ENCODE results near the gene KDM2A.

KDM2A gene

DNA sequence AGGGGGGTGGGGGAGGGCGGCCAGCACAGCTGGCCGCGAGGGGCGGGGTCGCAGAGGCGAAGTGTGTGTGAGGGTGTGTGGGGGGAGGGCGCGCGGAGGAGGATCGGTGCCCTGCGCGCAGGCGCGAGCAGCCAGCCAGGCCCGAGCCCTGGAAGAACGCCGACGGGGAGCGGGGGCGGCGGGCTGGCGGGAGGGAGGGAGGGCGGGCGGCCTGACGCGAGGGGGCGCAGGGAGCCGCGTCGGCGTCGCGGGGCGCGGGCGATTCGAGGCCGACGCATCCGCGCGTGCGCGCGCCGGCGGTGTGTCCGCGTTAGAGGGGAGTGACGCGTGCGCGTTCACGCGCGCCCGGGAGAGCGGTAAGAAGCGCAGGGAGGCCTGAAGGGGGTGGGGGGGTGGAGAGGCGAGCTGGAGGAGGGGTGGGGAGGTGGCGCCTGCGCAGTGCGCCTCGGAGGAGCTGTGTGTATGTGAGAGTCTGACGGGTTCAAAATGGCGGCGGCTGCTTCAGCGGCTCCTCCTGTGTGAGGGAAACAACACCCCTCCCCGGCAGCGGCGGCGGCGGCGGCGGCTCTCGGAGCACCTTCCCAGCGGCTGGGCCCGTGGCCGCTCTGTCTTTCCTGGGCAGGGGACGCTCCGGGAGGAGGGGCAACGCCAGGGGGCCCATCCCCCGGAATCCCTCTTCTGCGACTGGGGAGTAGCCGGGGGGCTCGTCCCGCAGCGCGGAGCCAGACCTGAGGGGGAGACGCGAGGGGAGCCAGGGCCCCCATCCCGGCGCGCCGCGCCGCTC is at the start of gene KDM2A:
KDM2A (plus strand) TSS at position 463 of the 784 bp plus-strand sequence. CDS start 2,054 bp downstream, outside the sequence.
- DNase-seq (ENCODE audit: low read depth in 2 of 2): peak; percentile 96 to 97

DNA sequence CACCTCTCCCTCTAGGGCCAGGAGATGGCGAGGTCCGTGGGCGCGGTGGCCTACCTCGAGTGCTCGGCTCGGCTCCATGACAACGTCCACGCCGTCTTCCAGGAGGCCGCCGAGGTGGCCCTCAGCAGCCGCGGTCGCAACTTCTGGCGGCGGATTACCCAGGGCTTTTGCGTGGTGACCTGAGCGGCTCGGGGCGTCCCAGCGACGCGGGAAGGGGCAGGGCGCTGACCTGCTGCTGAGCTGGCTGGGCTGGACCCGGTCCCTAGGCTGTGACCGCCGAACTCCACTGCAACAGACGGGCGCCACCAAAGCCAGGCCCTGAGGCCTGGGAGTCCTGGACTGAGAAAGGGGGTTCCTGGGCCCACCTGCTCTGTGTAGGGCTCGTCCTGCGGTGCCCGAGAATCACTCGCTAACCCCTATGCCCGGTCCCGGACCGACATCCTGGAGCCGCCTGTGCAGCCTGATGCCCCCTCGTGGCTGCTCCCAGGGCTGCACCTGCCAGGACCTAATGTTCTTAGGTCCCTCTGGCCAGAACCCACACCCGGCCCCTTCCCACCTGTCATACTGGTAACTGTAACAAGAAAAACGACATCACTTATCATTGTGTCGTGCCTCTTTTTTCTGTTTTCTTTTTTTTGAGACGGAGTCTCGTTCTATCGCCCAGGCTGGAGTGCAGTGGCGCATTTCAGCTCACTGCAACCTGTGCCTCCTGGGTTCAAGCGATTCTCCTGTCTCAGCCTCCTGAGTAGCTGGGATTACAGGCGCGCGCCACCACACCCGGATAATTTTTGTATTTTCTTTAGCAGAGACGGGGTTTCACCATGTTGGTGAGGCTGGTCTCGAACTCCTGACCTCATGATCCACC is 47.4 kb upstream of the KDM2A start:
- no peak for DNase-seq (ENCODE audit: low read depth in 2 of 2)

- no peak for DNase-seq (ENCODE audit: low read depth in 2 of 2)
These were observed 46.8 kb upstream of the KDM2A start for GRCh38 chr11:67072295-67072694.

- no peak for DNase-seq (ENCODE audit: low read depth in 2 of 2)
These were observed 45.2 kb upstream of the KDM2A start for GRCh38 chr11:67073908-67074307.

GRCh38 chr11:67076202-67076601 is 42.9 kb upstream of the KDM2A start:
- no peak for DNase-seq (ENCODE audit: low read depth in 2 of 2)

DNA sequence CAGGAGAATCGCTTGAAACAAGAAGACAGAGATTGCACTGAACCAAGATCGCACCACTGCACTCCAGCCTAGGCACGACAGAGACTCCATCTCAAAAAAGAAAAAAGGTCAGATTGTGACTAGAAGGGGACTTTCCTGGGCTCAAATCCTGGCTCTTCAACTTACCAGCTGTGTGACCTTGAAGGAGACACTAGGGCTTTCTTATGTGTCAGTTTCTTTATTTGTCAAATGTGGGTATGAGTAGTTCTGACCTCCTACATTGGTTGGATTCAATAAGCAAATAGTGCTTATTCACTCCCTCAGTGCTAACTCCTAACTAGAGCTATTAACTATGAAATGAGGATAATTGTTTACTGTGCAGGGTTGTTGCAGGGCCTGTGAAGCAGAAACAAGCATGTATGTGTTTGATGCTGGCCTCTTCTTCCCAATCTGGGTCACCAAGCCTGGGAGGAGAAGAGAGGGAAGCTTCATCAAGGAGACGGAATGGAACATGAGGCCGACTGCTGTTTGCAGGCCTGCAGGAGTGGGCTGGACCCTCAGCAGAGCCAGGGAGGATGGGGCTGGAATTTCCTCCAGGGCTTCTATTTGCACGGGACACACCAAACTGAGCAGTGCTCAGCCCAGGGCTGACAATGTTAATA is 39.9 kb upstream of the KDM2A start:
- DNase-seq (ENCODE audit: low read depth in 2 of 2): no peak

GRCh38 chr11:67082071-67082791 is 36.8 kb upstream of the KDM2A start:
- DNase-seq (ENCODE audit: low read depth in 2 of 2): no peak

GRCh38 chr11:67083786-67084366 is 35.2 kb upstream of the KDM2A start:
- DNase-seq (ENCODE audit: low read depth in 2 of 2): no peak

DNA sequence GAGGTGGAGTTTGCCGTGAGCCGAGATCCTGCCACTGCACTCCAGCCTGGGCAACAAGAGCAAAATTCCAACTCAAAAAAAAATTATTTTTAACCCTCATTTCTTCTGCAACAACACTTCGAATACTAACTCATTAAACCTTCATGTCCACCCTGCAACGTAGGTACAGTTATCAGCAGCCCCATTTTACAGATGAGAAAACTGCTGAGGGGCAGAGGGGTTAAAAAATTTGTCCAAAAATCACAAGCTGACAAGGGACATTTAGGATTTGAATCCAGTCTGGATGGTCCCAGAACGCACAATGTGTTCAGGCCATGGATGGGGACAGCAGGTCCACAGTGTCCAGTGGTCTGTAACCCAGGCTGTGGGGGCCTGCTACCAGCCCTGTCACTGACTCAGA is 33.4 kb upstream of the KDM2A start:
- DNase-seq (ENCODE audit: low read depth in 2 of 2): no peak

DNA sequence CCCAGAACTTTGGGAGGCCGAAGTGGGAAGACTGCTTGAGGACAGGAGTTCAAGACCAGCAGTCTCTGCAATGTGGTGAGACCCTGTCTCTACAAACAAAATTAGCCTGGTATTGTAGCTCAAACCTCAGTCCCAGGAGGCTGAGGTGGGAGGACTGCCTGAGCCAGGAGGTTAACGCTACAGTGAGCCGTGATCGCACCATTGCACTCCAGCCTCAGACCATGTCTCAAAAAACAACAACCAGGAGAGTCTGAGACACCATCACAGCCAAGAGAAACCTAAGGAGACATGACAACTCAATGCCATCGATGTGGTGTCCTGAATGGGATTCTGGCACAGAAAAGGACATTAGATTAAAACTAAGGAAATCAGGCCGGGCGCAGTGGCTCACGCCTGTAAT is 28.3 kb upstream of the KDM2A start:
- DNase-seq (ENCODE audit: low read depth in 2 of 2): no peak

DNA sequence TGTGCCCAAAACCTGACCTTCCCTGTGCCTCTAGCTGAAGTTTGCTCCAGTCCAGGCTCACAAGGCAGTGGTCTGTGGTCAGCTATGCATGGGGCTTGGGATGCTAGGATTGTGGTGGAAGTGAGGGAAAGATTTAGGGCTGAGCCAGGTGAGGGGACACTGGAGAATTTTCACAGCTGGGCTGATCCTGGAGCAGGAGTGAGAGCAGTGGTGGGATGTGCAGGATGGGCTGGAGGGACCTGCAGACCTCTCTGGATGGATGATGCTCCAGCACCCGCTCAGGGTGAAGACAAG is 23.9 kb upstream of the KDM2A start:
- DNase-seq (ENCODE audit: low read depth in 2 of 2): no peak

- DNase-seq (ENCODE audit: low read depth in 2 of 2): no peak
These were observed 20.1 kb upstream of the KDM2A start for GRCh38 chr11:67098799-67099429.

DNA sequence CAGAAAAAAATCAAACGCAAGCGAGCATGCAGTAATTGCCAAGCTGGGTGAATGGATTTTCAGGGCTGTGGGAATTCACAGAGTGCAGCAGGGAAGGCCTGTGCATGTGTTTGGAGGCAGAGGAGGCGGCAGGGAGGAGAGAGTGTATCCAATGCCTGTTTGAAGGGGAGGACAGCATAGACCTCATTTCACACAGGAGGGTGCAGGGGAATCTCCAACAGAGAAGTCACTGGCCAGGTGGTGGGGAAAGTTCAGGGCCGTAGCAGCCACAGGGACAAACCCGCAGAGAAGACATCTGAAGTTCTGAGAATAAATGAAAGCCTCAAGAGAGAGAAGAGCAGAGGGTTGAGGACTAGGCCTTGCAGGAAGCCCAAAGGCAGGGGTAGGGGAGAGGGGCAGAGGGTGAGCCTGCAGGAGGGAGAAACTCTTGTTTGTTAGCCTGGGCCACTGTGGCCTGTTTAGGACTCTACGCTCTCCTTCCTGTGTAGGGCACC is 19.2 kb upstream of the KDM2A start:
- no peak for DNase-seq (ENCODE audit: low read depth in 2 of 2)

DNA sequence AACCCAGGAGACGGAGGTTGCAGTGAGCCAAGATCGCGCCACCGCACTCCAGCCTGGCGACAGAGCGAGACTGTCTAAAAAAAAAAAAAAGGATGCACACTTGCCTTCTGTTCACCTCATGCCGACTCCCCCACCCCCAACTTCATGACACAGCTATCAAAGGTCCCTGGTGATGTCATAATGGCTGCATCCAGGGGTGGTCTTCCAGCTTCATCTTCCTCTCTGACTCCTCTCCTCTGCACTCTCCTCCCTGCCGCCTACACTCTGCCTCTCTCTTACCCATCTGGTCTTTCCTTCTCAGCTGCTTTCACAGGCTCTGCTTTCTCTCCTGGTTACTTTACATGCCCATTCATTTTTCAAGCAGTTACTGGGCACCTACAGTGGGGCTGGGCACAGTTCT is 16.4 kb upstream of the KDM2A start:
- DNase-seq (ENCODE audit: low read depth in 2 of 2): no peak

- DNase-seq (ENCODE audit: low read depth in 2 of 2): no peak
These were observed 13.1 kb upstream of the KDM2A start for GRCh38 chr11:67105964-67106363.

- DNase-seq (ENCODE audit: low read depth in 2 of 2): no peak
These were observed 7.8 kb upstream of the KDM2A start for GRCh38 chr11:67111261-67111660.

GRCh38 chr11:67113231-67113721 is 5.8 kb upstream of the KDM2A start:
- DNase-seq (ENCODE audit: low read depth in 2 of 2): no peak

DNA sequence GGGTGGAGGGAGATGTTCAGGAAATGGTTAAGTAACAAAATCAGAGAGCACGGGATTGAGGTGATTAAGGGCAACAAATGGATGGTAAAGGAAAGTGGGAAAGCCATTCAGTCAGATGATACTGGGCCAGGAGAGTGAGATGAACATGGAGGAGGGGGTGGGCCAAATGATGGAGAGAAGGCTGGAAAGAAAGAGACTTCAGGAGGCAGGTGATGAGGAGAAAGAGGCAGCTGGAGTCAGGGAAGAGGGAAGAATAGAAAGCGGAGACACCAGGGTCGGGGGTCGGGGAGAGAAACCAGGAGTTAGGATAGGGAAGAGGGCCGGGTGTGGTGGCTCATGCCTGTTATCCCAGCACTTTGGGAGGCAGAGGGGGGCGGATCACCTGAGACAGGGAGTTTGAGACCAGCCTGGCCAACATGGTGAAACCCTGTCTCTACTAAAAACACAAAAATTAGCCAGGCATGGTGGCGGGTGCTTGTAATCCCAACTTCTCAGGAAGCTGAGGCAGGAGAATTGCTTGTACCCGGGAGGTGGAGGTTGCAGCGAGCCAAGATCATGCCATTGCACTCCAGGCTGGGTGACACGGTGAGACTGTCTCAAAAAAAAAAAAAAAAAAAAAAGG is 4.7 kb upstream of the KDM2A start:
- no peak for DNase-seq (ENCODE audit: low read depth in 2 of 2)

- no peak for DNase-seq (ENCODE audit: low read depth in 2 of 2)
These were observed 2.3 kb upstream of the KDM2A start for GRCh38 chr11:67116758-67117105.

- no peak for DNase-seq (ENCODE audit: low read depth in 2 of 2)
These were observed 1.9 kb upstream of the KDM2A start for GRCh38 chr11:67117176-67117575.
